HG02973 (cell line): ENCODE results near the gene HSPB7.
"Not testable (repeated sequence)": the region's sequence is repeated elsewhere in the genome, so short reads cannot be mapped to it uniquely, and the experiment has no call there.

Experiments
- ATAC-seq: cut with Tn5 transposase; IDR thresholded peaks from one replicate; pipeline ENCODE4 v1.9.1; 2021; ENCODE audit warnings: moderate library complexity; ENCODE audit not compliant: unreplicated experiment

The HSPB7 gene

DNA sequence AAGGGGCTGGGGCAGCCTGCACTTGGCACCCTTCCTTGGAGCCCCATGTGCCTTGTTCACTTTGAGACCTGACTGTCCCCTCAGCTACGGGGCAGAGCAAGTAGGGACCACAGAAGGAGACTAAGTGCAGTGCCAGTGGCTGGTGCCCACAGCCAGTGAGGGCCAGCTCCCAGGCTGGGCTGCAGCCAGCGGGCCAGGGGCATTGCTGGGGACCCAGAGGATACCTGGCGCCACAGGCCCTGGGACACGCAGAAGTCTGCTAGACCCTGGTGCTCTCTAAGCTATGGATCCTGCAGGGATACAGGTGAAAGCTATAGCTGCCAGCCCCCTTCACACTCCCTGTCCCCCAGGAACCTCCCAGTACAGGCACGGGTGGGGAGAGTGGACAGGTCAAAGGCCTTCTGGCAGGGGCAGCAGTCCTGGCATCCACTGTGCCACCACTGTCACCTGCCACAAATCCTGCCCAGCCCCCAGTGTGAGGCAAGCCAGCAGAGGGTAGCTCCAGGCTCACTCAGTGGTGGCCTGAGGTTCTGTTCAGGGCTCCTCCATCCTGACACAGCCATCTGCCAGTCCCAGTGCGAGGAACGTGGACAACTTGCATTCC is 5.3 kb upstream of the HSPB7 start:
- ATAC-seq: no peak

DNA sequence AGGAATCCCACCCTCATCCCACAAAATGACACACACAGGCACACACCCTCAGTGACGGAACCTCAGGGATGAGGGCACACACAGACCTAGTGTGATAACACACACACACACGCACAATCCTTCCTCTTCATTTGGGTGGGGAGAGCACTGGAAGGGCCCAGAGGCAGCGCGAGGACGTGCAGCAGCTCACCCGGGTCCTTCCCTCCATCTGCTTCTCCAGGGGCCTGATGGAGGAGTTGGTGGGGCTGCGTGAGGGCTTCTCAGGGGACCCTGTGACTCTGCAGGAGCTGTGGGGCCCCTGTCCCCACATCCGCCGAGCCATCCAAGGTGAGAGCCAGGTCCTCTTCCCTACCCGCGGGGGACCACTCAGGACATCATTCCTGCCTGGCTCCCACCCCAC is 4.5 kb upstream of the HSPB7 start:
- no peak for ATAC-seq

DNA sequence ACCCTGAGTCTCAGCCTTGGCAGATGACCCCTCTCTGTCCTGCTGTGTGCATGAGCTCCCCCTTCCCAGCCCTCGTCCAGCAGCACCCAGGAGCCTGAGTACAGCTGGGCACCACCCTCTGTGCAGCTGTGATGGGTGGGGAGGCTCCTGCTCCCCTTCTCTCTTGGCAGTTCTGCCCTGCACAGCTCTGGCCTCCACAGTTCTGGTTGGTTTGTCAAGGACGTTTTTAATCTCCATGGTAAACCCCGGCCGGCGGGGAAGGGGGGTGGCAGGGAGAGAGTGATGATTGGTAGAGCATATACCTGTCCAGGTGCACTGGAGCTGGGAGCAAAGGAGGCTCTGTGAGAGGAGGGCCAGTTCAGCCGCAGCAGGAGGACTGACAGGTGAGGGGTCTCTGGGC is 3.8 kb upstream of the HSPB7 start, which contains the start of gene CLCNKA:
TSS of gene CLCNKA (plus strand) at position 356 of the 400 bp plus-strand sequence. CDS start 584 bp downstream, outside the sequence.
- no peak for ATAC-seq

DNA sequence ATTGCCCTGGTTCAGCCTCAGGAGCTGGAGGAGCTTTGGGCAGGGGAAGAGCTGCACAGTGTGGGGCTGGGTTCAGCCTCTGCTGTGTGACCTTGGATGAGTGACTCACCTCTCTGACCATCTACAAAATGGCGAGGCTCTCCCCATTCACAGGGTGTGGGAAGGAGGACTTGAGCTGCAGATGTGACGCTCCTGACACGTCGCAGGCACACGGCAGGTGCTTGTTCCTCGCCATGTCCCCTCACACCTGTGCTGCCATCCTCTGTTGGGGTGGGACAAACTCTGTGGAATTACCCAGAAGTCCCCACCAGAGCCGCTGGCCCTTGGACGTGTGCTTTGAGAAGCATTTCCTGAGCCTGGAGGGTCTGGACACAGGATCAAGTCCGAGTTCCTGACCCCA is 3.0 kb upstream of the HSPB7 start:
- not testable (repeated sequence) for ATAC-seq

DNA sequence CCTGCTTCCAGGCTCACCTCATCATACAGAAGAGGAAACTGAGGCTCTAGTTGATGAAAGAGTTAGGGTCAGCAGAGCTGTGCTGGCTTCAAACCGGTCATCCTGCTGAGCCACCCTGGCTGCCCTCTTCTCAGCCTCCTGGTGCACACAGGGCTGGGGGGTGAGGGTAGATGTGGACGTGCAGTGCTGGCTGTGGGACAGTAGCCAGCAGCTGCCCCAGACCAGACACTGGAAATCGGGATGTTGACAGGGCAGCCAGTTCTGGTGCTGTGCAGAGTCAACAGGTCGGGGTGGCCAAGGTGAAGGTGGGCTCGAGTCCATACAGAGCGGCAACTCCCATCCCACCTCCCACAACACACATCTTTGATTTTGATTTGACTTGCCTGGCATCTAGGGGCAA is 2.5 kb upstream of the HSPB7 start:
- no peak for ATAC-seq

DNA sequence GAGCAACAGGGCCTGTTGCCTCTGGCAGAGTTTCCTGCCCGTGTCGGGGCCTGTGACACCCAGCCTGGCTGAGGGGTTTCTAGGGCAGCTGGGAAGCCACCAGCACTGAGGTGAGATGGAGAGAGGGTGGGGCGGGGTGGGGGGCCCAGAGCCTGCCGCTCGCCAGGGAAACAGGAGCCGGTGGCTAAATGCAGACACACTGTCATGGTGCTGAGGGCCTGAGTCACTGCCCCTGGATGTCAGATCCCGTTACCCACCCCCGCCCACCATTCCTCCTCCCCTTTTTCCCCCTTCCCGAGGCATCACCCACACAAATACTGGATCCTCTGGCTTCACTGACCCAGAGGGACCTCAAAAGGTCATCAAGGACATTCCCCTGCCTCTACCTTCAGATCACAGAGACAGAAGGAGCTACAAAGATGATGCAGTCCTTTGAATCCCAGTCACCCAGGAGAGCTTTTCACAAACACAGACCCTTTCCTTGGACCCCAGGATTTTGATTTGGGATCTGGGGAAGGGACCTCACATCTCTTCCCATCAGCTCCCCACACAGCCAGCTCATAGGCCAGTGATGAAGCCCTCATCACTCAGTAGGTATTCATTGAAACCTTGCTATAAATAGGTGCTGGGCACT is 1.9 kb upstream of the HSPB7 start:
- ATAC-seq: no peak

DNA sequence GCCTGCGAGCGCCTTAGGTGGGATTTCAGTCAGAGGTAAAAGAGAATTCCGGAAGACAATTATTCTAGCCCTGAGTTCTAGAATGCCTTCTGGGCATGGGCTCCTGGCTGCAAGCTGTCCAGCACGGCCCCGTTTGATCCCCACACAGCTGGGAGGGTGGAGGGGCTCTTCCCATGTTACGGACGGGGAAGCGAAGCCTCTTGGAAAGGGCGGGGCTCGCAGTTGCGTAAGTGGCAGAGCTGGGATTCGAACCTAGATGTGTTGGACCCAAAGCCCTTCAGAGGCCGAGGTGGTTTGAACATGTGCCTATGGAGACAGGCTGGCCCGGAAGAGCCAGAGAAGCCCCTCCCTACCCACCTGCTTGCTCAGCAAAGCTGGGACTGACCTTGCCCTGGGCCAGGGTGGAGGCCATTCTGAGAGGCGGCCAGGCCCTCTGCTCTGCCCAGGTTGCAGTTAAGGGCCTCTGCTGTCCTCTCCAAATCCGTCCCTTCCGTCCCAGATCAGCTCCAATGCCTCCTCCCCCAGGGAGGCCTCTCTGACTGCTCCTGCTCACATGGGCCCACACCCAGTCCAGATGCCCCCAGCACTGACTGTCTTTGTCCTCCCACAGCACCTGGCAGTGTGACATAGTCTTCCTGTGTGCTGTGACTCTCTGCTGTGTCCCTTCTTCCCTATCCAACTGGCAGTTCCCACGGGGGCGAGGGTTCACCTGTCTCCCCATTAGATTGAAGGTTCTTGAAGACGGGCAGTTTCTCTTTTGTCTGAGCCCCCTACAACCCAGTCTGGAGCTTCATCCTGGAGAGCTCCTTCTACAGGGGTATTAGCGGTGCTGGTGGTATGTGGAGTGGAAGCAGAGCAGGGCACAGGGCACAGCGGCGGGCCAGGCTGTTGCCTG is 1.2 kb upstream of the HSPB7 start:
- ATAC-seq: no peak

DNA sequence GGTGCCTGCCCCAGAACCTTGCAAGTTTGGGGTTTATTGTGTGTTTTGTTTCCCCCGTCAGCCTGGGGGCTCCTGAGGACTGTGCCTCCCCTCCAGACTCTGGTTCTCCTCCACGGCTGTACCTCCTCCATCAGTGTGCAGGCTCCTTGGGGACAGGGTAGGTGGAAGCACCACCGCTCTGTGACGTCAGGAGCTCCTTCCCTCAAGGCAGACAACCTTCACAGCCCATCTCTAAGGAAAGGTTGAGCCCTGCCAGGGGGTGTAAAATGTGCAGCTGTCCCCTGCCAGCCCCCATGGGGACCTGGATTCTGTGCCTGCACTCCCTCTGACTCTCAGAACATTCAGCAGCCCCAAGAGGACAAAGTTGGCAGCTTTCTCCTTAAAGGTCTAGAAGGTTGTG is 465 bp upstream of the HSPB7 start:
- ATAC-seq: no peak

DNA sequence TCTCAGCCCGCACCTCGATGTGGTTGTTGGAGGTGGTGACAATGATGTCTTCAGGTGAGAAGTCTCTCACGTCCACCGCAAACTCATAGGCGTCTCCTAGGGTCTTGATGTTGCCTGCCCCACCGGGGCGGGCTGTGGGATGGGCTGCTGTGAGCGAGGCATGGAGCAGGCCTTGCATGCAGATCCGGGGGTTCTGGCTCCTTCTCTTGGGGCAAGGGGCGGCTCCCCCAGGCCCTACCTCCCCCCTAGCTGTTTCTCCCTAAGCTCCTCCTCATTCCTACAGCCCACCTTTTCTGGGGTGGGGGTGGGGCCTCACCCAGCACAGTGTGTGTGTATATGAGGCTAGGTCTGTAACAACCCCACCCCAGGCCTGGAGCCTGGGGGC is 775 bp downstream of the HSPB7 start:
- ATAC-seq: no peak

DNA sequence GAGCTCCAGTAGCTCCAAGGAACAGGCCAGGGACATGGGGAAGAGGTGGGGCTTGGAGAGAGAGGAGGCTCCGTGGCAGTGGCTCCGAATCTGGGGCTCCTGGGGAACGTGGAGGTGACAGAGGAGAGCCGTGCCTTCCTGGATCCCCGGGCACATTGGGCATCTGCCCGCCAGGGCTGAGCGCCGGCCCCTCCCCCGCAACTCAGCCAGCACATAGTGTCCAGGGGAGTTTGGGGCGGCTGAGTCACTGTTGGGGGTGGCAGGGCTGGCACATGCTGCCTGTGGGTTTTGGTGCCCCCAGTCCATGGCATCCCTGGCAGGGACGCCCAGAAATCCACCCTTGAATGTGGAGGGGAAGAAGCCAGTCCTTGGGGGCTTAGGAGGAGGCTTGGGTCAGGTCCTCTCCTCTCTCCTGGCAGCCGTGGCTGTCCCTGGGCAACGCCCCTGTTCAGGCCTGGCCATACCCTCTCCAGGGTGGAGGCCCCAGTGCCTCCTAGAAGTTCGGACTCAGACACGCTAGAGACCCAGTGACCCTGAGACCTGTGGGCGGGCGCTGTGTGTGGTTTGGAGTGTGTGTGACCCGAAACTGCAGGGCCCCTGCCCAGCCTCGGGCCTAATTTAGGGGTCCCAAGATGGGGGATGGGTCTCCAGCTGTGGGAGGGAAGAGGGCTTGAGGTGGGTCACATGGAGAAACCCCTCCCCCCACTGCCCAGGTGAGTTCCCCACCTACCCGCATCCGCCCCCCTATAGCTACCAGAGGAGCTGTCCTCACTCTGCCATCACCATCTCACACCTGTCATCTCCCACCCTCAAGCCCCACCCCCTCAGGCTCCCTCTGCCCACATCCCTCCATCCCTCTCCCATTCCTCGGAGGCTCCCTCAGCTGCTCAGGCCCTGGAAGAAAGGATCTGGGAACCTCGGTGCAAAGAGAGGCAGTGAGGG is 1.6 kb downstream of the HSPB7 start:
- ATAC-seq: no peak

DNA sequence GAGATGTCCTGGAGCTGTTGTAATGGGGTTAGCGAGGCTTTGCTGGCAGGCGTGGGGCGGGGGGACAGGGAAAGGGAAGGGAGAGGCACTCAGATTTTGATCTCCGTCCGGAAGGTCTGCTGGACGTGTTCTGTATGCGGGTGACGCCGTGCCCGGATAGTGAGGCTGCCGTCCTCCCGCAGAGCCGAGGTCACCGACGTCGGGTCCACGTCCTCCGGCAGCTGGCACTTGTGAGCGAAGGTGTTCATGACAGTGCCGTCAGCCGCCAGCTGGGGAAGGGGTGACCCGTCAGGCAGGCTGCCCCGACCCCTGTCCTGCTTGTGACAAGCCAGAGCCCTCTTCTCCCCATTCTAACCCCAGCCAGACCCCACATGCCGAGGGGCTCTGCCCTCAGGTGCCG is 2.4 kb downstream of the HSPB7 start:
- no peak for ATAC-seq

DNA sequence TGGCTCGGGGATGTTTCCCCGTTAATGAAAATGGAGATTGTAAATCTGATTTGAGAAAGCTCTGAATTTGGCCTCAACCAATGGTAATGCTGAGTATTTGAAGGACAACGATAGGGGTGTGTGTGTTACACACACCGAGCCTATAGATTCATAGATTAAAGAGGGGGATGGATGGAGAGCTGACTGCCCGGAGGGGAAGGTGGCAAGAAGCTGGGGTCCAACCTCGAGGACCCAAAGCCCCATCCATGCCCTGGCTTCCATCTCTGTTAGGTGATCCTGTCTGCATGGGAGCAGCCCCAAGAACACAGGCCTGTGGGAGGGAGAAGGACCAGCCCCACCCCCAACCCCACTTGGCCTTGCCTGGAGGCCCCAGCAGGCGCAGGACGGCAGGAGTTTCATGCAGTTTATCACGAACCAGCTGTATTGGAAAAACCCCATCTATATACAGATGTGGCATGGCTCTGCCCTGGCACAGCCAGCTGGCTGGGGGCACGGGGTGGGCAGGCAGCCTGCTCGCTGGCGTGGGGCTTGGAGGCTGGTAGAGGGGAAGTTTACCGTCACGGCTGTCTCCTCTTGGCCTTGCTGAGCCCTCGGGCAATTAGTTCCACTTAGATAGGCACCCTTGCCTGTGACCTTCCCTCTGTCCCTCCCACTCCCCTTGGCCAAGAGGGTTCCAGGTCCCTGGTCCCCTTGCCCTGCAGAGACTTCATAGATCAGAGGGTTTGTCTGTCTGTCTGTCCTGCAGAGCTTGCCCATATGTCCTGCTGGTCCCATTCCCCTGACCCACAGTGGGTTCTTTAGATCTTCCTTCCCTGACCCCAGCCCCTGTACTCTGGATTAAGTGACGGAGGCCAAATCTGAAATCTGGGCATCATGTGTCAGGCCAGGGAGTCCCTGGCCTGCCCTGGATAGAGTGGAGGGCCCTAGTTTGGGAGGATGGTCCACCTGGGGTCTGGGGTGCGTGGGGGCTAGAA is 3.0 kb downstream of the HSPB7 start:
- ATAC-seq: no peak

DNA sequence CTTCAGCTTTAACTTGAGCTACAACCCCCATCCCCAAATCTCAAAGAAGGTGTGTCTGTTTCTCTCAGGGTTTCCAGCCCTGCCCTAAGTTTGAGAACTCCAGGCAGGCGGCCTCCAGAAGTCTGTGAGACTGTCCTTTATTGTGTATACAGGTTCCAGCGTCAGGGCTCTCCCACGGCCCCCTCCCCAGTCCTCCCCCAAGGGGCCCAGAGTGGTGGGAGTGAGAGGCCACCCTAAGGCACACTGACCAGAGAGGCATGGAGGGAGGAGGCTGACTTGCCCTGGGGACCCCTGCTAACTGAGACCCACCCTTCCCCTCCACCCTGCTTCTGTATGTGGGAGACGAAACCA is 4.0 kb downstream of the HSPB7 start:
- no peak for ATAC-seq

DNA sequence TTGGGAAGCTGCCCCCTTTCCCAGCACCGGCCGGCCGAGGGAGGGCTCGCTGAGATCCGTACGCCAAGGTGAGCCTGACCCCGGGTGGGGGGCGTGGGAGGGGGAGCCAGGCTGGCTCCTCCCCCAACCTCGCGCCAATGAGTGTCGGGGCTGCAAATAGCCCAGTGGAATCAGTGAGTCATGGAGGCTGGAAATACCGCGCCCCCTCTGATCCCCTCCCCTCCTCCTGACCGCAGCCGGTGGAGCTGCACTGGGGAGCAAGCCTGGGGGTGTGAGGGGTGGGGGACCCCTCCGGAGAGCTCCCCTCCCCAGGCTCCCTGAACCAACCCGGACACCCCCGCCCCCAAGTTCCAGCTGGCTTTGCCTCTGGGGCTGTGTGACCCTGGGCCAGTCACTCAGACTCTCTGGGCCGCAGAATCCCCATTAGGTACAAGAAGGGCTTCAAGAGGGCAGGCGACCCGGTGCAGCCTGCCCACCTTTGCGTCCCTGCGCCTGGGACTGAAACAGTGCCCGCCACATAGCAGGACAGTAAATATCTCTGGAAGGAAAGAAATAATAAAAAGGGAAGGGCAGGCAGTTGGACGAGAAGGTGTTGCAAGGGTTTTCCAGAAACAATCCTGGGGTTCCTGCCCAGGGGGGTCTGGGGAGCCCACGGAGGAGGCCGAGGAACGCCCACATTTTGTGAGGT is 4.5 kb downstream of the HSPB7 start:
- ATAC-seq: peak; percentile 47

DNA sequence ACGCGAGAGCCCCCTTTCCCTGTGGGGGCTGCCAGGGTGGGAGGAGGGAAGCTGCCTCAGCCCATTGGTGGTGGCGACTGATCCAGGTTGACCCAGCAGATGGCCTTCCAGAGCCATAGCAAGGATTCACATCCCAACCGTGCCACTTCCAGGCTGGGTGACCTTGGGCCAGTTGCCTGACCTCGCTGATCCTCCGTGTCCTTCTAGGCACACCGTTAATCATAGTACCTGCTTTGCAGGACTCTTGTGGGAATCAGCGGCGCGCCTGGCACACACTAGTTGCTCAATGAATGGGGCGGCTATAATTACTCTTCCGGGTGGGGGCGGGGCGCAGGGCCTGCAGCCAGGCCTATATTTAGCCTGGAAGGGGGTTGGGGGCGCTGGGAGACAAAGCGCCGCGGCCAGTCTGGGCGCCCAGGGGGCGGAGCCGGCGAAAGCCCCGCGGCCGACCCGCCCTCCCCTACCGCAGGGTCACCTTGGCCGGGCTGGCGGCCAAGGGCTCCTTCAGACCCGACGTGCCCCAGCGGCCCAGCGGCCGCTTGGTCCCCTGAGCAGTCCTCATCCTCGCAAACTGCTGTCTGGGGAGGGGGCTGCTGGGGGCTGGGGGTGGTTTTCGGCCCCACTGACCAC is 5.1 kb downstream of the HSPB7 start:
- peak; percentile 40 for ATAC-seq

DNA sequence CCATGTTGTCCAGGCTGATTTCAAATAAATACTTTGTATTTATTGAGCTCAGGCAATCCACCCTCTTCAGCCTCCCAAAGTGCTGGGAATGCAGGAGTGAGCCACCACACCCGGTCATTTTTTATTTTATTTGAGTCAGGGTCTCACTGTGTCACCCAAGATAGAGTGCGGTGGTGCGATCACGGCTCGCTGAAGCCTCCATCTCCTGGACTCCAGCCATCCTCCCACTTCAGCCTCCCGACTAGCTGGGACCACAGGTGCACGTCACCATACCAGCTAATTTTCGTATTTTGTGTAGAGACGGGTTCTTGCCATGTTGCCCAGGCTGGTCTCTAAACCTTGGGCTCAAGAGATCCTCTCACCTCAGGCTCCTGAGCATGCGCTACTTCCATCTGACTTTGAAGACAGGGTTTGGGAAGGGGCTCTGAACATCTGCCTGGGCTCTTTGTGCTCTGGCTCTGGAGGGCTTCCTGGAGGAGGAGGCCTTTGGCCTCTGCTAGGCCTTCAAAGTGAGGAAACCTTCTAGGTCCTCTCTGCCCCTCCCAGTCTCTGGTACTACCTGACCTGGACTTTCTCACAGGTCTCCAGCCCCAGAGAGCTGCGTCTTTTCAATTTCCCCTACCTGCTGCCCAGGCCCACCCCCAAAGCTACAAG is 5.8 kb downstream of the HSPB7 start:
- no peak for ATAC-seq

DNA sequence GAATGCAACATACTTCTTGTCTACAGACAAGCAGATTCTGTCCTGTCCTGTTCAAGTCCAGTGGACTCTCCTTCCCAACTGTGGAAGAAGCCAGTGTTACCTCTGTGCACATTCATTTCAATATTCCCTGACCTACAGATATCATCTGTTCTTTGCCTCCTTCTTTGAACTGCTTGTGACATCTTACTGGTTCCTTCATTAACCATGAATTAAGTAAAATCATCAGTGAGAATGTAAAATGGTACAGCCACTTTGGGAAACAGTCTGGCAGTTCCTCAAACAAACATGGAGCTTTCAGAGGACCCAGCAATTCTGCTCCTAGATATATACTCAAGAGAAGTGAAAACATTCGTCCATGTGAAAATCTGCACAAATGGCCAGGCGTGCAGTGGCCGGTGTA is 7.0 kb downstream of the HSPB7 start:
- ATAC-seq: no peak

DNA sequence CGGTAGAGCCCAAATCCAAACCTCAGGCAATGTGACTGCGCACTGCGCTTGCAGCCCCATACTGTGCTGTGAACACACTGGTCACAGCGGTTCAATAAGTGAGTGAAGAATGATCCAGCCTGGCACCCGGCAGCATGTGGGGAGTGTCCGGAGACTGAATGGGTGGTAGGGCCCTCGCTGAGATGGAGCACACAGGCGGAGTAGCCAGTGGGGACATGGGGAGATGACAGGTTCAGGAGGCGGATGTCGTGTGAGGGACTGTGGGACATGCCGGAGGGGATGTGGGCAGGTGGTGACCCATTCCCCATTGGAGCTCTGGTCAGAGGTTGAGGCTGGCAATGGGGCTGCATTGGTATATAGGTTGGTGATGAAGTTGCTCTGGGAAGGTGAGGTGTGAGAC is 8.2 kb downstream of the HSPB7 start:
- no peak for ATAC-seq
